ENCODE data around the gene APOL2. TPM values are rescaled to one million over a fixed set of nuclear protein-coding genes. Genes with fewer than 3 reads are reported as not detected.

APOL2 gene
- polyA plus RNA-seq, 1 donor from 2014 or later, result not detected

GRCh38 chr22:36282328-36282831 lies 43.1 kb upstream of the APOL2 start:
- H4K20me1 ChIP-seq (ENCODE audit: insufficient read depth), result no peaks in the 10 kb centered on the region
- H3K4me3 ChIP-seq (ENCODE audit: low read length), result no peak overlapping the region
- TF ChIP-seq, protein P1, sequence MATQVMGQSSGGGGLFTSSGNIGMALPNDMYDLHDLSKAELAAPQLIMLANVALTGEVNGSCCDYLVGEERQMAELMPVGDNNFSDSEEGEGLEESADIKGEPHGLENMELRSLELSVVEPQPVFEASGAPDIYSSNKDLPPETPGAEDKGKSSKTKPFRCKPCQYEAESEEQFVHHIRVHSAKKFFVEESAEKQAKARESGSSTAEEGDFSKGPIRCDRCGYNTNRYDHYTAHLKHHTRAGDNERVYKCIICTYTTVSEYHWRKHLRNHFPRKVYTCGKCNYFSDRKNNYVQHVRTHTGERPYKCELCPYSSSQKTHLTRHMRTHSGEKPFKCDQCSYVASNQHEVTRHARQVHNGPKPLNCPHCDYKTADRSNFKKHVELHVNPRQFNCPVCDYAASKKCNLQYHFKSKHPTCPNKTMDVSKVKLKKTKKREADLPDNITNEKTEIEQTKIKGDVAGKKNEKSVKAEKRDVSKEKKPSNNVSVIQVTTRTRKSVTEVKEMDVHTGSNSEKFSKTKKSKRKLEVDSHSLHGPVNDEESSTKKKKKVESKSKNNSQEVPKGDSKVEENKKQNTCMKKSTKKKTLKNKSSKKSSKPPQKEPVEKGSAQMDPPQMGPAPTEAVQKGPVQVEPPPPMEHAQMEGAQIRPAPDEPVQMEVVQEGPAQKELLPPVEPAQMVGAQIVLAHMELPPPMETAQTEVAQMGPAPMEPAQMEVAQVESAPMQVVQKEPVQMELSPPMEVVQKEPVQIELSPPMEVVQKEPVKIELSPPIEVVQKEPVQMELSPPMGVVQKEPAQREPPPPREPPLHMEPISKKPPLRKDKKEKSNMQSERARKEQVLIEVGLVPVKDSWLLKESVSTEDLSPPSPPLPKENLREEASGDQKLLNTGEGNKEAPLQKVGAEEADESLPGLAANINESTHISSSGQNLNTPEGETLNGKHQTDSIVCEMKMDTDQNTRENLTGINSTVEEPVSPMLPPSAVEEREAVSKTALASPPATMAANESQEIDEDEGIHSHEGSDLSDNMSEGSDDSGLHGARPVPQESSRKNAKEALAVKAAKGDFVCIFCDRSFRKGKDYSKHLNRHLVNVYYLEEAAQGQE (IDR thresholded peaks at IDR 0.05; ENCODE audit: borderline replicate concordance), result no peak
- TF ChIP-seq MXI1 (conservative IDR thresholded peaks at IDR 0.05; ENCODE audit: poor library complexity, severe bottlenecking), result no peak
- no peak for TF ChIP-seq EZH2 (IDR thresholded peaks at IDR 0.05; ENCODE audit: borderline replicate concordance, insufficient read depth, low read length, poor library complexity, severe bottlenecking)
- no peak for TF ChIP-seq EP300 (conservative IDR thresholded peaks at IDR 0.05; ENCODE audit: poor library complexity, severe bottlenecking)
- no peak for TF ChIP-seq POLR2AphosphoS5 (IDR thresholded peaks at IDR 0.05)
- TF ChIP-seq, protein P2, sequence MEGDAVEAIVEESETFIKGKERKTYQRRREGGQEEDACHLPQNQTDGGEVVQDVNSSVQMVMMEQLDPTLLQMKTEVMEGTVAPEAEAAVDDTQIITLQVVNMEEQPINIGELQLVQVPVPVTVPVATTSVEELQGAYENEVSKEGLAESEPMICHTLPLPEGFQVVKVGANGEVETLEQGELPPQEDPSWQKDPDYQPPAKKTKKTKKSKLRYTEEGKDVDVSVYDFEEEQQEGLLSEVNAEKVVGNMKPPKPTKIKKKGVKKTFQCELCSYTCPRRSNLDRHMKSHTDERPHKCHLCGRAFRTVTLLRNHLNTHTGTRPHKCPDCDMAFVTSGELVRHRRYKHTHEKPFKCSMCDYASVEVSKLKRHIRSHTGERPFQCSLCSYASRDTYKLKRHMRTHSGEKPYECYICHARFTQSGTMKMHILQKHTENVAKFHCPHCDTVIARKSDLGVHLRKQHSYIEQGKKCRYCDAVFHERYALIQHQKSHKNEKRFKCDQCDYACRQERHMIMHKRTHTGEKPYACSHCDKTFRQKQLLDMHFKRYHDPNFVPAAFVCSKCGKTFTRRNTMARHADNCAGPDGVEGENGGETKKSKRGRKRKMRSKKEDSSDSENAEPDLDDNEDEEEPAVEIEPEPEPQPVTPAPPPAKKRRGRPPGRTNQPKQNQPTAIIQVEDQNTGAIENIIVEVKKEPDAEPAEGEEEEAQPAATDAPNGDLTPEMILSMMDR (IDR thresholded peaks at IDR 0.05; ENCODE audit: poor library complexity, severe bottlenecking), result no peak
- no peak for TF ChIP-seq TAF1 (IDR thresholded peaks at IDR 0.05; ENCODE audit: low read depth)
- TF ChIP-seq RAD21 (conservative IDR thresholded peaks at IDR 0.05), result no peak
- no peak for TF ChIP-seq SMC3 (conservative IDR thresholded peaks at IDR 0.05; ENCODE audit: poor library complexity)
- no peaks in the 10 kb centered on the region for H3K9me3 ChIP-seq (ENCODE audit: low read length)
- H2AFZ ChIP-seq (ENCODE audit: low read depth, low read length), result no peak overlapping the region
- H3K27me3 ChIP-seq (ENCODE audit: insufficient read depth, low read depth, low read length), result no peaks in the 10 kb centered on the region
- H3F3A ChIP-seq (ENCODE audit: insufficient read depth, low read length, poor library complexity, severe bottlenecking), result no peaks in the 10 kb centered on the region
- H3K9ac ChIP-seq (ENCODE audit: low read length), result no peak overlapping the region
- no peaks in the 10 kb centered on the region for H3K36me3 ChIP-seq (ENCODE audit: insufficient read depth, low read length)
- H3K27ac ChIP-seq (ENCODE audit: low read length), result no peak overlapping the region
- H3K9me2 ChIP-seq (ENCODE audit: insufficient read depth, low read length), result no peaks in the 10 kb centered on the region
- H3K4me2 ChIP-seq (ENCODE audit: low read length), result no peak overlapping the region
- no peaks in the 10 kb centered on the region for H3K79me2 ChIP-seq (replicated peaks; ENCODE audit: insufficient read depth, low read length)

DNA sequence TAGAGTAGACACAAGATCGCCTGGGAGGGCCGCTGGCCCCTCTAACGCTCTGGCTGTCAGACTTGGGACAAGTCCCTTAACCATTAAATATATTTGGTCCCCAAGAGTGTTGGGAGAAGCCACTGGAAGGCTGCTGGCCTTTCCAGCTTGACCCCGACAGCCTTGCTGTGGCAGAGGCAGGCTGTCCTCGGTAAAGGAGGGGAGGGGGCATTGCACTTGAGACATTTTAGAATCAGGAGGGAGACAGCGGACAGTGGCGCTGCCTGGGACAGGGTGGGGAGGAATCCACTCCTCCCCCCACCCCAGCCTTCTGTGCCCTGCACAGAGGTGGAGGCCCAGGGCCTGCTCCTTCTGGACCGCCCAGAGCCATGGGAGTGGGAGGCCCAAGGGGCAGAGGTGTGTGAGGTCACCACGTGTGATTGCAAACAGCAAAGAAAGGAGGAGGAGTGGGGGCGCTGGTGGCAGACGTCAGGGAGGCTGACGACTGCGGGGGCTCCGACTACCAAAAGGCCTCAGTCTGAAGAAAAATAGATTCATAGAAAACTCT lies 42.5 kb upstream of the APOL2 start:
- H3K27ac ChIP-seq (ENCODE audit: low read length), result no peak overlapping the region
- H3K9ac ChIP-seq (ENCODE audit: low read length), result no peak overlapping the region
- no peaks in the 10 kb centered on the region for H4K20me1 ChIP-seq (ENCODE audit: insufficient read depth)
- H3K79me2 ChIP-seq (replicated peaks; ENCODE audit: insufficient read depth, low read length), result no peaks in the 10 kb centered on the region
- no peaks in the 10 kb centered on the region for H3K36me3 ChIP-seq (ENCODE audit: insufficient read depth, low read length)
- H3K4me3 ChIP-seq (ENCODE audit: low read length), result no peak overlapping the region
- no peak overlapping the region for H2AFZ ChIP-seq (ENCODE audit: low read depth, low read length)
- no peaks in the 10 kb centered on the region for H3K27me3 ChIP-seq (ENCODE audit: insufficient read depth, low read depth, low read length)
- H3F3A ChIP-seq (ENCODE audit: insufficient read depth, low read length, poor library complexity, severe bottlenecking), result no peaks in the 10 kb centered on the region
- H3K4me2 ChIP-seq (ENCODE audit: low read length), result no peak overlapping the region
- TF ChIP-seq, protein P2 (IDR thresholded peaks at IDR 0.05; ENCODE audit: poor library complexity, severe bottlenecking), result no peak
- no peak for TF ChIP-seq RAD21 (conservative IDR thresholded peaks at IDR 0.05)
- no peak for TF ChIP-seq TAF1 (IDR thresholded peaks at IDR 0.05; ENCODE audit: low read depth)
- TF ChIP-seq POLR2AphosphoS5 (IDR thresholded peaks at IDR 0.05), result no peak
- TF ChIP-seq, protein P1 (IDR thresholded peaks at IDR 0.05; ENCODE audit: borderline replicate concordance), result no peak
- no peak for TF ChIP-seq EZH2 (IDR thresholded peaks at IDR 0.05; ENCODE audit: borderline replicate concordance, insufficient read depth, low read length, poor library complexity, severe bottlenecking)
- no peak for TF ChIP-seq SMC3 (conservative IDR thresholded peaks at IDR 0.05; ENCODE audit: poor library complexity)
- no peak for TF ChIP-seq EP300 (conservative IDR thresholded peaks at IDR 0.05; ENCODE audit: poor library complexity, severe bottlenecking)
- no peak for TF ChIP-seq MXI1 (conservative IDR thresholded peaks at IDR 0.05; ENCODE audit: poor library complexity, severe bottlenecking)
- H3K9me3 ChIP-seq (ENCODE audit: low read length), result no peaks in the 10 kb centered on the region
- H3K9me2 ChIP-seq (ENCODE audit: insufficient read depth, low read length), result no peaks in the 10 kb centered on the region
